Colonic mucosa (tissue), 4 donors: Measurements from ENCODE around the gene PDIA2. TPM values are rescaled to one million over a fixed set of nuclear protein-coding genes. Genes with fewer than 3 reads are reported as not detected.
"Not testable (repeated sequence)": the region's sequence is repeated elsewhere in the genome, so short reads cannot be mapped to it uniquely, and the experiment has no call there.

Experiments used
- DNase-seq: peaks from one replicate; pipeline ENCODE4 v3.0.0-alpha.2; 2020
- H3K27ac ChIP-seq: fragments of 200-600 bp; one replicate; pipeline ENCODE4 v1.8.0; 2021
- H3K27me3 ChIP-seq: fragments of 200-600 bp; one replicate; pipeline ENCODE4 v1.8.0; 2021
- H3K36me3 ChIP-seq: fragments of 200-600 bp; one replicate; pipeline ENCODE4 v1.8.0; 2021
- H3K4me1 ChIP-seq: fragments of 200-600 bp; one replicate; pipeline ENCODE4 v1.8.0; 2021; ENCODE audit warnings: mild to moderate bottlenecking
- H3K4me3 ChIP-seq: fragments of 200-600 bp; one replicate; pipeline ENCODE4 v1.8.0; 2021
- H3K9ac ChIP-seq, 2 donors: one replicate each; pipeline ENCODE4 v1.7.0; 2013; ENCODE audit warnings: control low read depth in 2 of 2, low read depth in 2 of 2, low read length in 2 of 2
- H3K9me3 ChIP-seq: fragments of 200-600 bp; one replicate; pipeline ENCODE4 v1.8.0; 2021
- CTCF ChIP-seq: fragments of 200-600 bp; IDR thresholded peaks from one replicate; pipeline ENCODE4 v1.8.0; 2022; ENCODE audit warnings: antibody characterized with exemption, mild to moderate bottlenecking
- intact Hi-C: fragments of 100-400 bp; cut with DNase I; formaldehyde crosslinking; loops from one replicate; pipeline ENCODE4 v1.14.1; 2022
- total RNA-seq, 2 donors: library from RNA; stranded (reverse); fragmentation: NEBNext Ultra II Directional in 1 of 2; extraction: Animal tissue kit (Norgen Biotek cat#: 25700) in 1 of 2; gene quantifications; one replicate each; pipeline ENCODE4 v1.2.1, GENCODE V29; 2021
- donor health status: healthy.
- donor health status: DM: no; HTN: no; CAD: no.
- donor health status: DM: no; HTN: no; CAD: no.

PDIA2 gene
- total RNA-seq, 2 donors from 2014 or later: 1.4 to 2.6 TPM

DNA sequence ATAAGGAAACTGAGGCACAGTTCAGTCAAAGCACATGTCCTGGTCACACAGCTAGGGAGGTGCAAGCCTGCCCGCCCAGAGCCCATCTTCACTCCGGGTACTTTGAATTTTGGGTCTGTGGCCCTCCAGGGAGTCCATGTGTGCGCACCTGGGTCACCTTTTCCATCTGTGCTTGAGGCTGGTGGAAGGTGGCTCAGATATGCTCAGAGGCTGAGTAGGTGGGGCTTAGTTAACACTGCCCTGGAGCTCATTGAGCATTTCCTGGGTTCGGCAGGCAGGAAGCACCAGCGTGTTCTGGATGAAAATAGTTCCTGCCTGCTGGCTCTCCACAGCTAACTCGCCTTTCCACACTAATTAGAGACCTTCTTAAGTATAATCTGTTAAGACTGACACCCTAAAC, 29.1 kb upstream of the PDIA2 start:
- Histone ChIP-seq H3K9me3 (no peaks in the 10 kb centered on the region), H3K27ac (peak overlapping the region; percentile 39), H3K36me3 (no peaks in the 10 kb centered on the region), H3K9ac (no peak overlapping the region), H3K4me1 (peaks cover 9% of the 10 kb centered on the region), H3K27me3 (no peaks in the 10 kb centered on the region), H3K4me3 (no peak overlapping the region)
- no peak for TF ChIP-seq CTCF
- DNase-seq: peak; percentile 56
- intact Hi-C loops: no loop called here

DNA sequence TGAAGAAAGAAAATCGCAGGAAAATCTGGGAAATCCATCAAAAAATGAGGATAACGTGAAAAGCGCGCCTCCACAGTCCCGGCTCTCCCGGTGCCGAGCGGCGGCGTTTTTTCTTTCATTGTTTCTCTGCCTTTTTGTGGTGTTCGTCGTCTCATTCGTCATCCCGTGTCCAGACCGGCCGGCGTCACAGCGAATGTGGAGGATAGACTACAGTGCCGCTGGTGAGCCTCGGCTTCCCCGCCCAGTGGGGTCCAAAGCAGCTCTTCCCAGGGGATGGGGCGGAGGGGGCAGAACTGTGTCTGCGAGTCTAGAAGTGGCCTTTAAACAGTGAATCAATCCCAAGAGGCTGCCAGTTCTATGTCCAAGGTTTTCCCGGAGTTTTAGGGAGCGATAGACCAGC, 28.5 kb upstream of the PDIA2 start:
- Histone ChIP-seq H3K27me3 (no peaks in the 10 kb centered on the region), H3K36me3 (no peaks in the 10 kb centered on the region), H3K9ac (no peak overlapping the region), H3K4me3 (no peak overlapping the region), H3K4me1 (peaks cover 9% of the 10 kb centered on the region), H3K9me3 (no peaks in the 10 kb centered on the region), H3K27ac (no peak overlapping the region)
- intact Hi-C loops: no loop called here
- no peak for TF ChIP-seq CTCF
- DNase-seq: no peak

DNA sequence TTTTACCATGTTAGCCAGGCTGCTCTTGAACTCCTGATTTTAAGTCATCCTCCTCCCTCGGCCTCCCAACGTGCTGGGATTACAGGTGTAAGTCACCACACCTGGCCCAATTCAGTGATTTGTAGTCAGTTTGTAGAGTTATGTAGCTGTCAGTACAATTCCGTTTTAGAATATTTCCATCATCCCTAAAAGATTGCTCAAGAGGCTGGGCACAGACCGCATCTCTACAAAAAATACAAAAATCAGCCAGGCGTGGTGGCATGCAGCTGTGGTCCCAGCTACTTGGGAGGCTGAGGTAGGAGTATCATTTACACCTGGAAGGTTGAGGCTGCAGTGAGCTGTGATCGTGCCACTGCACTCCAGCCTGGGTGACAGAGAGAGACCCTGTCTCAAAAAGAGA, 27.8 kb upstream of the PDIA2 start:
- no peak overlapping the region for H3K27ac ChIP-seq

DNA sequence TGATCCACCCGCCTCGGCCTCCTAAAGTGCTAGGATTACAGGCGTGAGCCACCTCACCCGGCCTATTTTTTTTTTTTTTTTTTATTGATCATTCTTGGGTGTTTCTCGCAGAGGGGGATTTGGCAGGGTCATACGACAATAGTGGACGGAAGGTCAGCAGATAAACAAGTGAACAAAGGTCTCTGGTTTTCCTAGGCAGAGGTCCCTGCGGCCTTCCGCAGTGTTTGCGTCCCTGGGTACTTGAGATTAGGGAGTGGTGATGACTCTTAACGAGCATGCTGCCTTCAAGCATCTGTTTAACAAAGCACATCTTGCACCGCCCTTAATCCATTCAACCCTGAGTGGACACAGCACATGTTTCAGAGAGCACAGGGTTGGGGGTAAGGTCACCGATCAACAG, 24.9 kb upstream of the PDIA2 start:
- H3K4me1 ChIP-seq, H3K4me3 ChIP-seq, H3K27ac ChIP-seq, H3K9ac ChIP-seq, H3K9me3 ChIP-seq, H3K27me3 ChIP-seq, H3K36me3 ChIP-seq, intact Hi-C loops, DNase-seq: not testable (repeated sequence)

More for the DNA sequence above, 27.8 kb upstream of the PDIA2 start:
- peaks cover 9% of the 10 kb centered on the region for H3K4me1 ChIP-seq
- intact Hi-C loops: no loop called here
- no peak overlapping the region for H3K9ac ChIP-seq
- DNase-seq: no peak
- no peaks in the 10 kb centered on the region for H3K27me3 ChIP-seq
- H3K4me3 ChIP-seq: no peak overlapping the region
- no peaks in the 10 kb centered on the region for H3K36me3 ChIP-seq
- no peak for TF ChIP-seq CTCF
- no peaks in the 10 kb centered on the region for H3K9me3 ChIP-seq

- H3K4me3 ChIP-seq: no peak overlapping the region
- TF ChIP-seq CTCF: no peak
- peaks cover under 1% of the 10 kb centered on the region for H3K4me1 ChIP-seq
- peaks cover 4% of the 10 kb centered on the region for H3K36me3 ChIP-seq
- no peaks in the 10 kb centered on the region for H3K9me3 ChIP-seq
- no peak for DNase-seq
- intact Hi-C loops: no loop called here
- H3K9ac ChIP-seq: no peak overlapping the region
- no peak overlapping the region for H3K27ac ChIP-seq
- no peaks in the 10 kb centered on the region for H3K27me3 ChIP-seq
These were observed 23.7 kb upstream of the PDIA2 start for GRCh38 chr16:259226-259625.

GRCh38 chr16:259814-260253, 23.1 kb upstream of the PDIA2 start:
- intact Hi-C loops: no loop called here
- H3K9me3 ChIP-seq: no peaks in the 10 kb centered on the region
- no peaks in the 10 kb centered on the region for H3K27me3 ChIP-seq
- TF ChIP-seq CTCF: no peak
- H3K4me3 ChIP-seq: no peak overlapping the region
- H3K27ac ChIP-seq: no peak overlapping the region
- H3K36me3 ChIP-seq: peaks cover 4% of the 10 kb centered on the region
- DNase-seq: no peak
- H3K4me1 ChIP-seq: no peaks in the 10 kb centered on the region
- no peak overlapping the region for H3K9ac ChIP-seq
